Tibial nerve (tissue), 4 donors: ENCODE measurements around the gene TRIM9. TPM values are rescaled to one million over a fixed set of nuclear protein-coding genes. Genes with fewer than 3 reads are reported as not detected.

Experiments used
- DNase-seq, 2 donors: peaks; one replicate each; pipeline ENCODE4 v3.0.0-alpha.2; 2019; ENCODE audit warnings: low spot score in 2 of 2
- H3K27ac ChIP-seq, 4 donors: fragments of 200-600 bp; sonication (generic) in 3 of 4; one replicate each; pipeline ENCODE4 v1.5.1; 2017 to 2019; ENCODE audit warnings: mild to moderate bottlenecking in 1 of 4
- H3K27me3 ChIP-seq, 2 donors: fragments of 200-600 bp; sonication (generic) in 1 of 2; one replicate each; pipeline versions ENCODE4 v1.5.1 to v1.6.0; 2017 to 2019
- H3K36me3 ChIP-seq, 3 donors: fragments of 200-600 bp; sonication (generic); one replicate each; pipeline ENCODE4 v1.5.1; 2018 to 2019
- H3K4me1 ChIP-seq, 4 donors: fragments of 200-600 bp; sonication (generic) in 3 of 4; one replicate each; pipeline ENCODE4 v1.5.1; 2017 to 2019
- H3K4me3 ChIP-seq, 4 donors: fragments of 200-600 bp; sonication (generic) in 3 of 4; one replicate each; pipeline ENCODE4 v1.5.1; 2017 to 2019; ENCODE audit warnings: mild to moderate bottlenecking in 1 of 4, moderate library complexity in 1 of 4
- H3K9me3 ChIP-seq, 4 donors: fragments of 200-600 bp; sonication (generic) in 3 of 4; one replicate each; pipeline ENCODE4 v1.5.1; 2017 to 2019
- CTCF ChIP-seq, 5 experiments: fragments of 200-600 bp in 3 of 5; fragments of 450-650 bp in 2 of 5; sonication (generic) in 3 of 5; IDR thresholded peaks; one replicate each; pipeline ENCODE4 v1.5.1; 2016 to 2019; ENCODE audit warnings: antibody characterized with exemption in 5 of 5, mild to moderate bottlenecking in 3 of 5, moderate library complexity in 2 of 5
- EP300 ChIP-seq, 2 donors: sonication (generic); formaldehyde crosslinking; IDR thresholded peaks; one replicate each; pipeline ENCODE4 v1.6.1; 2017; ENCODE audit warnings: antibody characterized with exemption in 2 of 2, mild to moderate bottlenecking in 1 of 2
- POLR2A ChIP-seq, 2 donors: fragments of 450-650 bp; IDR thresholded peaks; one replicate each; pipeline ENCODE4 v1.6.1; 2017; ENCODE audit warnings: antibody characterized with exemption in 2 of 2, mild to moderate bottlenecking in 2 of 2, moderate library complexity in 2 of 2
- WGBS, 2 donors: methylation state at CpG; one replicate each; pipeline ENCODE4 v1.1.5; 2018; 5-methylcytosine and 5-hydroxymethylcytosine counted together
- total RNA-seq, 4 donors: library from RNA; depleted of rRNA; stranded (reverse); fragments of >200 nt; gene quantifications; one replicate each; pipeline ENCODE4 v1.1.0, GENCODE V29; 2016

Gene TRIM9
- total RNA-seq, 4 donors from 2014 or later, result 0.87 to 5.9 (median 4.9) TPM

GRCh38 chr14:51035611-51036192, 59.2 kb downstream of the TRIM9 start:
- 81 to 83% methylated on average over 9 of the region's 9 CpGs for WGBS, 2 donors
- H3K27ac ChIP-seq, result no peak overlapping the region
- no peak for DNase-seq
- H3K4me1 ChIP-seq, result no peaks in the 10 kb centered on the region
- H3K36me3 ChIP-seq, result no peaks in the 10 kb centered on the region
- H3K9me3 ChIP-seq, result no peaks in the 10 kb centered on the region
- no peak overlapping the region for H3K4me3 ChIP-seq
- no peaks in the 10 kb centered on the region for H3K27me3 ChIP-seq
- no peak for TF ChIP-seq CTCF (IDR thresholded peaks at IDR 0.05)
- no peak for TF ChIP-seq POLR2A (IDR thresholded peaks at IDR 0.05)
- TF ChIP-seq EP300 (IDR thresholded peaks at IDR 0.05), result no peak

DNA sequence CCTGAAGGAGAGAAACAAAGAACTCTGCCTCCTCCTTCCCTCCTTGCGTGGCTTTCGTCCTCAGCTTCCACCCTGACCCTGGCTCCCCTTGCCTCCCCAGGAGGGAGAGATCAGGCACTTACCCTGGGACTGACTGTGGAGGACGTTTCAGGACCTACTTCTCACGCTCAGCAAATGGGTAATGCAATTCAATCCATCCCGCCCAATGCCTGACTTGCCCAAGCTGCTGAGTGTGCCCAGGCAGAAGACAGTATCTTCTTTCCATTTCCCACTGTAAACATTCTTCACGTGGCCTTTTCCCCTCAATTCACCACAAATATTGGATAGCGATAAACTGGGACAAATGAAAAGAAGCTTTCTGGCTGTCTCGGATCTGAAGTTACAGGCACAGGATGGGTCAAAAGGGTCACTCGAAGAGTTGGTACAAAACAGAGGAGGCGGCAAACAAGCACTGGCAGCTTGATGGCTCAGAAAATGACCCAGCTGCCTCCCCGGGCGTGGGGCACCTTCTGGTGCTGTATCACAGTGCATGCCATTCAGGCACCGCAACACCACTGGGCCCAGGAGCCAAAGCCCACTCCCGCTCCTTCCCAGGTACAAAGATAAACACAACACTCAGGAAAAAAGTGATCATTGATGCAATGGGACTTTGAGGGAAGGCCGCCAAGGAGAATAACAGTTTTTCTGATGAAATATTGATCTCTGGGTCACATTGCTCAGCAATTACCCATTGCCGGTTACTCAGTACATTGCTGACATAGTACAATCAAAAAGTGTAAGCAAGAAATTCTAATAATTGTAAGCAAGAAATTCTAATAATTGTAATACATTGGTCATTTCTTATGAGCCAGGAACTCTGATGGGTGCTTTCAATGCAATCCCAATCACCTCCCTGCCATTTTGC, 65.8 kb downstream of the TRIM9 start:
- H3K27ac ChIP-seq, result peak overlapping the region in 2 of 4 donors; percentile 35 to 50
- no peak overlapping the region for H3K4me3 ChIP-seq
- peaks cover 0 to 17% (median 2%) of the 10 kb centered on the region in 4 donors for H3K4me1 ChIP-seq
- H3K36me3 ChIP-seq, result no peaks in the 10 kb centered on the region
- no peak for DNase-seq
- H3K27me3 ChIP-seq, result no peaks in the 10 kb centered on the region
- TF ChIP-seq POLR2A (IDR thresholded peaks at IDR 0.05), result no peak
- H3K9me3 ChIP-seq, result no peaks in the 10 kb centered on the region
- WGBS, 2 donors, result 54 to 67% methylated on average over 16 of the region's 16 CpGs

DNA sequence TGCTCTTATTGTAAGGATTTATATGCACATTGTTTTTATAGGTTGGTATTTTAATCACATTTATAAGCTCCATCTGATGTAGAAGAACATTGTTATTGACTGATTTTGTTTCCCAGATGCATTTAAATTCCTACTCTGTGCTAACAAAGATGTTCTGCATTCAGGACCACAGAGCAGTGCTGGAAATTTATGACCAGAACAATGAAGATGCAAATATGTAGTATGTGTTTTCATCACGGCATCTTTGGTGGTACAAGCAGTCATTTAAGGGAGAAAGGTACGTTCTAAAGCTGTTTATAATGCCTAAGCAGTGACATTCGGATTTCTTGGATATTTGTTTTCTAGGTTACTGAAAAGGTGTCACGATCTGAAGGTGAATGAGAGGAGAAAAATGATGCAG, 66.5 kb downstream of the TRIM9 start:
- Histone ChIP-seq H3K4me3 (no peak overlapping the region), H3K4me1 (peaks cover 0 to 21% (median 4%) of the 10 kb centered on the region in 4 donors), H3K27ac (peak overlapping the region in 2 of 4 donors; percentile 35 to 50), H3K36me3 (no peaks in the 10 kb centered on the region), H3K9me3 (no peaks in the 10 kb centered on the region), H3K27me3 (no peaks in the 10 kb centered on the region)
- no peak for TF ChIP-seq POLR2A (IDR thresholded peaks at IDR 0.05)
- no peak for TF ChIP-seq EP300 (IDR thresholded peaks at IDR 0.05)
- TF ChIP-seq CTCF (IDR thresholded peaks at IDR 0.05), result no peak
- 65 to 66% methylated on average over 4 of the region's 4 CpGs for WGBS, 2 donors
- DNase-seq, result no peak

DNA sequence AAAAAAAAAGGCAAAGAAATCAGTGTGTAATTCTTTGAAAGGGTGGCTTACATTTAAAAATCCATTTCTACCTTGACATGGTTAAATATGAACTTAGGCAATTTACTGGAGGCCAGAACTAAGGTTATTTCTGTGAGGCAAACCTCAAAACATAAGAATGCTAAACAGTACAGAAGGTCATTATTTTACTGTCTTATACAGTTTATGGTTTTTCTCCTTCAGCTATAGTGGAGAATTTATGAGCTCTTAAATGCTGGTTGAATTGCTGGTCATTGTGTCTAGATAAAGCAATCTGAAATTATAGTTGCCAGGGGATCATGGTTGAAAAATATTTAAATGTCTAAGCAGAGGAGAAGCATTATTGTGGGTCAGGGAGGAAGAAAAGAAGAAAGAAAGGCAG, 70.5 kb downstream of the TRIM9 start:
- H3K4me1 ChIP-seq, result peaks cover 0 to 48% (median 12%) of the 10 kb centered on the region in 4 donors
- H3K27me3 ChIP-seq, result no peaks in the 10 kb centered on the region
- H3K36me3 ChIP-seq, result no peaks in the 10 kb centered on the region
- TF ChIP-seq CTCF (IDR thresholded peaks at IDR 0.05) (no peak), EP300 (IDR thresholded peaks at IDR 0.05) (no peak), POLR2A (IDR thresholded peaks at IDR 0.05) (no peak)
- no peak for DNase-seq
- peak overlapping the region in 2 of 4 donors; percentile 65 to 72 for H3K27ac ChIP-seq
- H3K9me3 ChIP-seq, result no peaks in the 10 kb centered on the region
- H3K4me3 ChIP-seq, result no peak overlapping the region

- Histone ChIP-seq H3K27ac (peak overlapping the region in 2 of 4 donors; percentile 70 to 72), H3K4me3 (no peak overlapping the region), H3K27me3 (no peaks in the 10 kb centered on the region), H3K36me3 (no peaks in the 10 kb centered on the region), H3K9me3 (no peaks in the 10 kb centered on the region), H3K4me1 (peaks cover 0 to 46% (median 14%) of the 10 kb centered on the region in 4 donors)
- TF ChIP-seq CTCF (IDR thresholded peaks at IDR 0.05), result no peak
- no peak for TF ChIP-seq POLR2A (IDR thresholded peaks at IDR 0.05)
- TF ChIP-seq EP300 (IDR thresholded peaks at IDR 0.05), result peak in 1 of 2 donors; percentile 48
- WGBS, 2 donors, result 40 to 45% methylated on average over 3 of the region's 3 CpGs
- DNase-seq, result no peak
Observed at GRCh38 chr14:51023964-51024363, 70.9 kb downstream of the TRIM9 start.
